Gastroesophageal sphincter (tissue), 3 donors: ENCODE results near the gene CCL4L2.
"Not testable (repeated sequence)": the region's sequence is repeated elsewhere in the genome, so short reads cannot be mapped to it uniquely, and the experiment has no call there.

ENCODE experiments used
- CTCF ChIP-seq, 4 experiments: fragments of 200-600 bp in 2 of 4; fragments of 450-650 bp in 2 of 4; sonication (generic) in 1 of 4; IDR thresholded peaks; one replicate each; pipeline ENCODE4 v1.5.1; 2017 to 2019; ENCODE audit warnings: antibody characterized with exemption in 4 of 4, mild to moderate bottlenecking in 2 of 4, moderate library complexity in 2 of 4
- POLR2AphosphoS5 ChIP-seq: sonication (generic); formaldehyde crosslinking; IDR thresholded peaks from one replicate; pipeline ENCODE4 v1.6.1; 2017; ENCODE audit warnings: antibody characterized with exemption

GRCh38 chr17:36201102-36201501 is 9.8 kb upstream of the CCL4L2 start:
- not testable (repeated sequence) for TF ChIP-seq CTCF (IDR thresholded peaks at IDR 0.05); POLR2AphosphoS5
